Measurements from ENCODE around the gene ARID1B.

The ARID1B gene

GRCh38 chr6:156779206-156780094 is 2.3 kb downstream of the ARID1B start:
- TF ChIP-seq CTCF (IDR thresholded peaks at IDR 0.05), result no peak
- Histone ChIP-seq H3K9me3 (no peaks in the 10 kb centered on the region), H3K4me3 (ENCODE audit: low read depth in 1 of 2, low read length in 1 of 2) (peak overlapping the region; percentile 80 to 88), H3K27me3 (peaks cover 14% of the 10 kb centered on the region), H3K4me1 (ENCODE audit: control insufficient read depth in 1 of 2, insufficient read depth in 1 of 2, low read depth in 1 of 2, low read length in 1 of 2) (peaks cover 41% of the 10 kb centered on the region in 2 experiments), H3K27ac (peak overlapping the region; percentile 88), H3K36me3 (no peaks in the 10 kb centered on the region)

GRCh38 chr6:156780102-156780641 is 3.0 kb downstream of the ARID1B start:
- H3K4me1 ChIP-seq (ENCODE audit: control insufficient read depth in 1 of 2, insufficient read depth in 1 of 2, low read depth in 1 of 2, low read length in 1 of 2), result peaks cover 41% of the 10 kb centered on the region in 2 experiments
- H3K36me3 ChIP-seq, result no peaks in the 10 kb centered on the region
- peaks cover 7% of the 10 kb centered on the region for H3K27me3 ChIP-seq
- no peaks in the 10 kb centered on the region for H3K9me3 ChIP-seq
- TF ChIP-seq CTCF (IDR thresholded peaks at IDR 0.05), result no peak
- H3K4me3 ChIP-seq (ENCODE audit: low read depth in 1 of 2, low read length in 1 of 2), result peak overlapping the region; percentile 80 to 88
- H3K27ac ChIP-seq, result peak overlapping the region; percentile 88

GRCh38 chr6:156780962-156781853 is 4.0 kb downstream of the ARID1B start:
- Histone ChIP-seq H3K27ac (peak overlapping the region; percentile 88), H3K36me3 (no peaks in the 10 kb centered on the region), H3K4me3 (ENCODE audit: low read depth in 1 of 2, low read length in 1 of 2) (peak overlapping the region; percentile 37 to 88), H3K27me3 (no peaks in the 10 kb centered on the region), H3K9me3 (no peaks in the 10 kb centered on the region), H3K4me1 (ENCODE audit: control insufficient read depth in 1 of 2, insufficient read depth in 1 of 2, low read depth in 1 of 2, low read length in 1 of 2) (peaks cover 40 to 42% of the 10 kb centered on the region in 2 experiments)
- no peak for TF ChIP-seq CTCF (IDR thresholded peaks at IDR 0.05)

GRCh38 chr6:156781861-156782631 is 4.9 kb downstream of the ARID1B start:
- Histone ChIP-seq H3K4me3 (ENCODE audit: low read depth in 1 of 2, low read length in 1 of 2) (peak overlapping the region in 1 of 2 experiments; percentile 37), H3K36me3 (no peaks in the 10 kb centered on the region), H3K27me3 (no peaks in the 10 kb centered on the region), H3K27ac (peak overlapping the region; percentile 25), H3K4me1 (ENCODE audit: control insufficient read depth in 1 of 2, insufficient read depth in 1 of 2, low read depth in 1 of 2, low read length in 1 of 2) (peaks cover 39 to 40% of the 10 kb centered on the region in 2 experiments), H3K9me3 (no peaks in the 10 kb centered on the region)
- TF ChIP-seq CTCF (IDR thresholded peaks at IDR 0.05), result no peak

All from neutrophil (primary cell).